Measurements from ENCODE around the gene MAPK6. TPM values are rescaled to one million over a fixed set of nuclear protein-coding genes. Genes with fewer than 3 reads are reported as not detected.

Gene MAPK6
- total RNA-seq (2021) (82.2 to 95.1 TPM (median 83.2 TPM) in 3 replicates), Bru-seq, nascent RNA (percentile 89 among the genes with signal in this experiment)
- long read RNA-seq, experiment 1, full-length matches to known transcripts, result 437 of 574 reads
- long read RNA-seq, experiment 1, partial matches to known transcripts, result 85 of 574 reads
- long read RNA-seq, experiment 1, other reads (novel, unspliced or antisense), result 52 of 574 reads
- long read RNA-seq, experiment 2, full-length matches to known transcripts, result 52 of 144 reads
- long read RNA-seq, experiment 2, partial matches to known transcripts, result 72 of 144 reads
- long read RNA-seq, experiment 2, other reads (novel, unspliced or antisense), result 20 of 144 reads
- long read RNA-seq, experiment 3, full-length matches to known transcripts, result 22 of 49 reads
- long read RNA-seq, experiment 3, partial matches to known transcripts, result 2 of 49 reads
- long read RNA-seq, experiment 3, other reads (novel, unspliced or antisense), result 25 of 49 reads

GRCh38 chr15:52018693-52019393 is at the start of gene MAPK6:
Gene MAPK6 (plus strand): TSS chr15:52019219. CDS start chr15:52046461, 27,242 bp downstream.
- Mint-ChIP-seq H3K36me3 (no peaks in the 10 kb centered on the region), H3K9me3 (no peaks in the 10 kb centered on the region), H3K4me3 (peak within 1 kb of the TSS; percentile 87), H3K27me3 (ENCODE audit: low read depth) (peaks cover 9% of the 10 kb centered on the region), H3K27ac (peak within 1 kb of the TSS; percentile 95), H3K4me1 (peaks cover 48% of the 10 kb centered on the region)
- ChIA-PET POLR2A (no interaction called here), CTCF (interaction anchor here (0.7 to 1.3 kb wide), 2 partner anchors 60 to 62 kb away, joined by 3 to 4 read pairs; no protein-coding TSS in a partner anchor)
- ATAC-seq, result peak; percentile 83
- peak; percentile 89 for DNase-seq (ENCODE audit: low spot score)
- TF ChIP-seq, protein P1, sequence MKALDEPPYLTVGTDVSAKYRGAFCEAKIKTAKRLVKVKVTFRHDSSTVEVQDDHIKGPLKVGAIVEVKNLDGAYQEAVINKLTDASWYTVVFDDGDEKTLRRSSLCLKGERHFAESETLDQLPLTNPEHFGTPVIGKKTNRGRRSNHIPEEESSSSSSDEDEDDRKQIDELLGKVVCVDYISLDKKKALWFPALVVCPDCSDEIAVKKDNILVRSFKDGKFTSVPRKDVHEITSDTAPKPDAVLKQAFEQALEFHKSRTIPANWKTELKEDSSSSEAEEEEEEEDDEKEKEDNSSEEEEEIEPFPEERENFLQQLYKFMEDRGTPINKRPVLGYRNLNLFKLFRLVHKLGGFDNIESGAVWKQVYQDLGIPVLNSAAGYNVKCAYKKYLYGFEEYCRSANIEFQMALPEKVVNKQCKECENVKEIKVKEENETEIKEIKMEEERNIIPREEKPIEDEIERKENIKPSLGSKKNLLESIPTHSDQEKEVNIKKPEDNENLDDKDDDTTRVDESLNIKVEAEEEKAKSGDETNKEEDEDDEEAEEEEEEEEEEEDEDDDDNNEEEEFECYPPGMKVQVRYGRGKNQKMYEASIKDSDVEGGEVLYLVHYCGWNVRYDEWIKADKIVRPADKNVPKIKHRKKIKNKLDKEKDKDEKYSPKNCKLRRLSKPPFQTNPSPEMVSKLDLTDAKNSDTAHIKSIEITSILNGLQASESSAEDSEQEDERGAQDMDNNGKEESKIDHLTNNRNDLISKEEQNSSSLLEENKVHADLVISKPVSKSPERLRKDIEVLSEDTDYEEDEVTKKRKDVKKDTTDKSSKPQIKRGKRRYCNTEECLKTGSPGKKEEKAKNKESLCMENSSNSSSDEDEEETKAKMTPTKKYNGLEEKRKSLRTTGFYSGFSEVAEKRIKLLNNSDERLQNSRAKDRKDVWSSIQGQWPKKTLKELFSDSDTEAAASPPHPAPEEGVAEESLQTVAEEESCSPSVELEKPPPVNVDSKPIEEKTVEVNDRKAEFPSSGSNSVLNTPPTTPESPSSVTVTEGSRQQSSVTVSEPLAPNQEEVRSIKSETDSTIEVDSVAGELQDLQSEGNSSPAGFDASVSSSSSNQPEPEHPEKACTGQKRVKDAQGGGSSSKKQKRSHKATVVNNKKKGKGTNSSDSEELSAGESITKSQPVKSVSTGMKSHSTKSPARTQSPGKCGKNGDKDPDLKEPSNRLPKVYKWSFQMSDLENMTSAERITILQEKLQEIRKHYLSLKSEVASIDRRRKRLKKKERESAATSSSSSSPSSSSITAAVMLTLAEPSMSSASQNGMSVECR (CRISPR knock-in tag; IDR thresholded peaks at IDR 0.05; ENCODE audit: borderline replicate concordance), result 0 out of 2 replicates have a peak, but pooled peaks have one; percentile 27
- peak; percentile 33; the same call in 1 of the 2 replicates for TF ChIP-seq MYBL2 (CRISPR knock-in tag; IDR thresholded peaks at IDR 0.05)
- TF ChIP-seq ZNF121 (CRISPR knock-in tag; IDR thresholded peaks at IDR 0.05), result 0 out of 2 replicates have a peak, but pooled peaks have one; percentile 41
- TF ChIP-seq ATF1 (CRISPR knock-in tag; IDR thresholded peaks at IDR 0.05), result no peak
- 0 out of 2 replicates have a peak, but pooled peaks have one; percentile 43 for TF ChIP-seq CREB1 (CRISPR knock-in tag; IDR thresholded peaks at IDR 0.05)
- TF ChIP-seq GABPB1 (CRISPR knock-in tag; IDR thresholded peaks at IDR 0.05), result 0 out of 2 replicates have a peak, but pooled peaks have one; percentile 59
- TF ChIP-seq ZNF416 (CRISPR knock-in tag; IDR thresholded peaks at IDR 0.05), result no peak
- TF ChIP-seq RELA (CRISPR knock-in tag; IDR thresholded peaks at IDR 0.05; ENCODE audit: borderline replicate concordance), result peak; percentile 58; the same call in 1 of the 2 replicates
- TF ChIP-seq E2F1 (CRISPR knock-in tag; IDR thresholded peaks at IDR 0.05), result peak; percentile 71; the same call in 1 of the 2 replicates
- TF ChIP-seq, protein P2, sequence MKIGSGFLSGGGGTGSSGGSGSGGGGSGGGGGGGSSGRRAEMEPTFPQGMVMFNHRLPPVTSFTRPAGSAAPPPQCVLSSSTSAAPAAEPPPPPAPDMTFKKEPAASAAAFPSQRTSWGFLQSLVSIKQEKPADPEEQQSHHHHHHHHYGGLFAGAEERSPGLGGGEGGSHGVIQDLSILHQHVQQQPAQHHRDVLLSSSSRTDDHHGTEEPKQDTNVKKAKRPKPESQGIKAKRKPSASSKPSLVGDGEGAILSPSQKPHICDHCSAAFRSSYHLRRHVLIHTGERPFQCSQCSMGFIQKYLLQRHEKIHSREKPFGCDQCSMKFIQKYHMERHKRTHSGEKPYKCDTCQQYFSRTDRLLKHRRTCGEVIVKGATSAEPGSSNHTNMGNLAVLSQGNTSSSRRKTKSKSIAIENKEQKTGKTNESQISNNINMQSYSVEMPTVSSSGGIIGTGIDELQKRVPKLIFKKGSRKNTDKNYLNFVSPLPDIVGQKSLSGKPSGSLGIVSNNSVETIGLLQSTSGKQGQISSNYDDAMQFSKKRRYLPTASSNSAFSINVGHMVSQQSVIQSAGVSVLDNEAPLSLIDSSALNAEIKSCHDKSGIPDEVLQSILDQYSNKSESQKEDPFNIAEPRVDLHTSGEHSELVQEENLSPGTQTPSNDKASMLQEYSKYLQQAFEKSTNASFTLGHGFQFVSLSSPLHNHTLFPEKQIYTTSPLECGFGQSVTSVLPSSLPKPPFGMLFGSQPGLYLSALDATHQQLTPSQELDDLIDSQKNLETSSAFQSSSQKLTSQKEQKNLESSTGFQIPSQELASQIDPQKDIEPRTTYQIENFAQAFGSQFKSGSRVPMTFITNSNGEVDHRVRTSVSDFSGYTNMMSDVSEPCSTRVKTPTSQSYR (CRISPR knock-in tag; IDR thresholded peaks at IDR 0.05), result peak; percentile 53; the same call in 1 of the 2 replicates
- no peak for TF ChIP-seq E2F4 (CRISPR knock-in tag; IDR thresholded peaks at IDR 0.05; ENCODE audit: borderline replicate concordance, low read depth)
- TF ChIP-seq FOXP4 (CRISPR knock-in tag; IDR thresholded peaks at IDR 0.05), result peak; percentile 47; the same call in 1 of the 2 replicates
- peak; percentile 46; the same call in 1 of the 2 replicates for TF ChIP-seq NFATC4 (CRISPR knock-in tag; IDR thresholded peaks at IDR 0.05)
- TF ChIP-seq NR3C1 (CRISPR knock-in tag; conservative IDR thresholded peaks at IDR 0.05; ENCODE audit: low read depth), result no peak
- peak; percentile 65; the same call in 1 of the 2 replicates for TF ChIP-seq CREM (CRISPR knock-in tag; IDR thresholded peaks at IDR 0.05)
- TF ChIP-seq HMGXB4 (CRISPR knock-in tag; IDR thresholded peaks at IDR 0.05), result peak; percentile 37; the same call in 1 of the 2 replicates
- no peak for TF ChIP-seq ZNF263 (CRISPR knock-in tag; IDR thresholded peaks at IDR 0.05; ENCODE audit: low read depth)

Measured in WTC11 (cell line).